GM12878 (cell line): ENCODE results near the gene CHRND. TPM values are rescaled to one million over a fixed set of nuclear protein-coding genes. Genes with fewer than 3 reads are reported as not detected.

Experiments
- ATF2 ChIP-seq: IDR thresholded peaks from 2 replicates; pipeline ENCODE4 v1.6.1; 2012; ENCODE audit warnings: low read length, inconsistent platforms
- CBX3 ChIP-seq: fragments of 200-600 bp; sonication (generic); IDR thresholded peaks from 2 replicates; pipeline ENCODE4 v1.6.1; 2016; ENCODE audit warnings: low read depth, borderline replicate concordance
- CUX1 ChIP-seq: IDR thresholded peaks from 2 replicates; pipeline ENCODE4 v1.6.1; 2012; ENCODE audit warnings: improper control_type of control experiment, low read depth, low read length; ENCODE audit not compliant: insufficient replicate concordance
- MEF2A ChIP-seq: IDR thresholded peaks from 2 replicates; pipeline ENCODE4 v1.6.1; 2011; ENCODE audit warnings: low read depth, mild to moderate bottlenecking, low read length, moderate library complexity; ENCODE audit not compliant: insufficient read depth
- ZNF622 ChIP-seq: fragments of 450-650 bp; IDR thresholded peaks from 2 replicates; pipeline ENCODE4 v1.6.1; 2017; ENCODE audit warnings: mild to moderate bottlenecking, inconsistent platforms
- ZNF687 ChIP-seq: fragments of 450-650 bp; IDR thresholded peaks from 2 replicates; pipeline ENCODE4 v1.6.1; 2017; ENCODE audit warnings: mild to moderate bottlenecking, moderate library complexity
- polyA plus RNA-seq, 11 experiments: library from polyadenylated mRNA; depleted of rRNA in 4 of 11; unstranded in 6 of 11; stranded (reverse) in 5 of 11; fragments of >200 nt; fragmentation: Nextera tagmentation in 4 of 11; fragmentation: Illumina TruSeq in 1 of 11; extraction: Ambion mirVana in 4 of 11; extraction: Trizol in 1 of 11; gene quantifications; 1 replicate in 1 of 11; 2 replicates in 10 of 11; pipeline versions ENCODE4 v1.2.1 to v1.2.3, GENCODE V29; 2011 to 2016; ENCODE audit warnings: inconsistent platforms in 2 of 11, missing spikeins in 2 of 11, low read depth in 1 of 11
- total RNA-seq, 4 experiments: library from RNA; depleted of rRNA in 3 of 4; stranded (reverse); fragments of >200 nt in 3 of 4; fragmentation: Illumina TruSeq in 1 of 4; extraction: Trizol in 1 of 4; gene quantifications; 2 replicates each; pipeline versions ENCODE4 v1.2.1 to v1.2.3, GENCODE V29; 2013 to 2021

CHRND gene
- total and polyA plus RNA-seq, 10 of the 15 experiments (the other 5 are each of a cell fraction or from before 2014, with no cell fraction given), result not detected

DNA sequence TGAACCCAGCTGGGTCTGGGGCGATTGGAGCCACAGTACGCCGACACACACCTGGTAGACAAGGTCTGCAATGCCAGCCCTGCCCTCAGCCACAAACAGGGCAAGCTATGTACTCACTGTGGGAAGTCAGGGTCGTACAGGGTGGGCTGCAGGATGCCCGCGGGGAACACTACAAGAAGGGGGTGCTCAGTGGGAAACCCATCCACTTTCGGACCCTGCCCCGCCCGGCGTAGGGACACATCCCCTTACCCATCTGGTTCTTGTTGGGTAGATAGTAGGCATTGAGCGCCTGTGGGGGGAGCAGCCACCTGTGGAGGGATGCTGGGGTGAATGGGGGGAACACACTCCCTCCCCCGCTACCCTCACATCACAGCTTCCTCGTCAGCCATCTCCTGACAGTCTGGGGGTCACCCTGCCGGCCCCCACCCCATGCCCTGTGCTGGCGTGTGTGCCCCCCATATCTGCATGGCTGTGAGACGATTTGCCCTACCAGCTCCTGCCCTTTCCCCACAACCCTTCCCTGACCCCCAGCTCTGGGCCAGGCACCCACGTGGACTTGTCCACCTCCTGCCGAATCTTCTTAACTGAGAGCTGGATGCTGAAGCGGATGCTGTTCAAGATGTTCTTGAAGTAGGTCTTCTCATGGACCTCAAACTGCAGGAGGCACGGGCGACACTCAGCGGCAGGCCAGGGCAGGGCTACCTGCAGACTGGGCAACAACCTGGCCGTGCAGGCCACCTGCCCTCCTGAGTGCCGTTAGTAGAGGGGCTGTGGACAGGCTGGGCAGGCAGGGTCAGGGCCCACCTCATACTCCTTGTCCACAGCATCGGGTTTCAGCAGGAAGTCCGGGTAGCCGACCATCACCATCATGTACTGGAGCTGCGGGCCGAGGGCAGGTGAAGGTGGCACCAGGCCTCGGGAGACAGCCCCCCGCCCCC, 43.4 kb upstream of the CHRND start (continued):
- TF ChIP-seq ZNF687 (no peak), CBX3 (no peak), MEF2A (no peak), ATF2 (no peak), ZNF622 (no peak), CUX1 (no peak)
